Measurements from ENCODE around the gene HGFAC.

DNA sequence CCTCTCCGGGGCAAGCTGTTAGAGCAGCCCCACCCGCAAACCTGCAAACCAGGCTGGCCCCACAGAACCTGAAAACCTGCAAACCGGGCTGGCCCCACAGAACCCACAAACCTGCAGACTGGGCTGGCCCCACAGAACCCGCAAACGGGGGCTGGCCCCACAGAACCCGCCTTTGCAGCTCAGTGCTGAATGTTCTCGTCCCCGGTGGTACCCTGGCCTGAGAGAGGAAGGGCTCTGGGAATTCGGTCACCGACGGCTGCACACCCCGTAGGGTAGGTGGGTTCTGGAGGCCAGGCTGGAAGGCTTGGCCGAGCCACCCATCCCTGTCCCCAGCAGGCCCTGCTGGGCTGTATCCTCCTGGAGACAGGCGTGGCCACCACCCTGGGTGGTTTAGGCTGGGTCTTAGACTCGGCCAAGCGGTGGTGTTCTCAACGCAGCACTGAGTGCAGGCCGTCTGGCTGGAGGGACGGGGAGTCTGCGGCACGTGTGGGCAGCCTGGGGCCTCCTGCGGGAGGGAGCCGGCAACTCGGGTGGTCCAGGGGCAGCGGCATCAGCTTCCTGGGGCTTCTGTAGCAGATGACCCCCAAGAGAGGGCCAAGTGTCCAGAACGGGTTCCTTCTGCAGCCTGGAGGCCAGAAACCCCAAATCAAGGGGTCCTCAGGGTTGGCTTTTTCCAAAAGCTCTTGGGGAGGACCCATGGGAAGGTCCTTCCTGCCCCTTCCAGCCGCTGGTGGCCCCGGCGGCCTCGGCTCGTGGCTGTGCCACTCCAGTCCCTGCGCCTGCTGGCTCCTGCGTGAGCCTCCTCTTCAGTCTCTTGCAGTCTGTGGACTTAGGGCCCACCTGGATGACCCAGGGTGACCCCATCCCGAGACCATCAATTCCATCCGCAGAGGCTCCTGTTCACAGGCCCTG is 36.9 kb downstream of the HGFAC start:
- TF ChIP-seq NFIC (IDR thresholded peaks at IDR 0.05) (no peak), REST (IDR thresholded peaks at IDR 0.05; ENCODE audit: low read depth) (no peak), RAD21 (IDR thresholded peaks at IDR 0.05; ENCODE audit: low read depth) (no peak), EGR1 (IDR thresholded peaks at IDR 0.05) (no peak), EP300 (IDR thresholded peaks at IDR 0.05; ENCODE audit: borderline replicate concordance) (no peak), MAX (IDR thresholded peaks at IDR 0.05) (no peak), TAF1 (IDR thresholded peaks at IDR 0.05; ENCODE audit: low read depth) (no peak), CREB1 (IDR thresholded peaks at IDR 0.05; ENCODE audit: low read depth) (no peak), TCF12 (IDR thresholded peaks at IDR 0.05; ENCODE audit: low read depth) (no peak), ZBTB7A (IDR thresholded peaks at IDR 0.05; ENCODE audit: low read depth) (no peak), YY1 (IDR thresholded peaks at IDR 0.05; ENCODE audit: low read depth) (no peak)
